GM19328 (cell line): ENCODE measurements around the gene USP25.

Experiments used
- ATAC-seq: cut with Tn5 transposase; IDR thresholded peaks from one replicate; pipeline ENCODE4 v1.9.1; 2021; ENCODE audit warnings: mild to moderate bottlenecking, moderate library complexity; ENCODE audit not compliant: unreplicated experiment

Gene USP25

DNA sequence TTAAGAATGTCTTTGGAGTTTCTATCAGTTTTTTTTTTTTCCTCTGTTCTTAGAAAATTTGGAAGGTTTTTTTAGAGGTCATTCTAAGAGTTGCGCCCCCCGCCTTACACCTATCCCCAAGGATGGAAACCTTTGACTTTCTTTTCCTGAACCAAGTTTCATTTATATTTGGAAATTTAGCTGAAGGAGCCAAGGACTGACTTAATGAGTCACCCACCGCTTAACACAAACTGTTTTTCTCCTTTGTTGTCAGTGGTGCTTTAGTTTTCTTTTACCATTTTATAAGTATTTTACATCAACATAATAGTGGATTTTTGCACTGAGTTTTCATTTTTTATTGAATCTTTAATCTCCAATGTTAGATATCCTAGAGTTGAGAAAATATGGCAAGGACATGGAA lies 25.3 kb downstream of the USP25 start:
- ATAC-seq: no peak

DNA sequence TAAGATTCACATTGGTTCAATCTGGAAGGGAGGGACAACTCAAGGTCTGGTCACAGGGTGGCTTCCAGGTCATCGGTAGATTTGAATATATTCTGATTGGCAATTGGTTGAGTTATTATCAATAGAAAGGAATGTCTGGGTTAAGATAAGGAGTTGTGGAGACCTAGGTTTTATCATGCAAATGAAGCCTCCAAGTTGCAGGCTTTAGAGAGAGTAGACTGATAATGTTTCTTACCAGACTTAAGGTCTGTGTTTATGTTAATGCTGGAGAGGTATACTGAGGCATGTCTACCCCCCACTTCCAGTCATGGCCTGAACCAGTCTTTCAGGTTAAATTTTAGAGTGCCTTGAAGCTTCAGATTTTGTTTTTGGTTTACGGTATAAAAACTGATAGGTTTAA lies 29.7 kb downstream of the USP25 start:
- no peak for ATAC-seq

DNA sequence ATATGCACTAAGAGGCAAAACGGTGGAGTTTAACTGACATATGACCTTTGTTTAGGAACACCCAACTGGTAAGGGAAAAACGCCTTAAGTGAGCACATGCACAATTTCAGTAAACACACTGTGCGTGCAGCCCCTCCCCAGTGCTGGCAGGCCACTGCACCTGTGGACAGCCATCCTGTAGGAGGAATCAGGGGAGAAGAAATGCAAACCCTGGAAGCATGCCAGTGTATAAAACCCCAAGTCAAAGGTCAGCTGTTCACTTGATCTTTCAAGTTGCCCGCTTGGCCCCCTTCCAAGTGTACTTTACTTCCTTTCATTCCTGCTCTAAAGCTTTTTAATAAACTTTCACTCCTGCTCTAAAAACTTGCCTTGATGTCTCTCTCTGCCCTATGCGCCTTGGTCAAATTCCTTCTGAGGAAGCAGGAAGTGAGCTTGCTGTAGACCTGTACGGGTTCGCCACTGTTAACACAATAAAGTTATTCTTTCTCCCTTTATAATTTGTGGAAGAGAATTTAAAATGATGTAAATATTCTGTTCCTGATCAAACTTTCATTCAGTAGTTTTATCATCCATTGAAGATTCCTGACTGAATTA lies 31.8 kb downstream of the USP25 start:
- ATAC-seq: no peak

DNA sequence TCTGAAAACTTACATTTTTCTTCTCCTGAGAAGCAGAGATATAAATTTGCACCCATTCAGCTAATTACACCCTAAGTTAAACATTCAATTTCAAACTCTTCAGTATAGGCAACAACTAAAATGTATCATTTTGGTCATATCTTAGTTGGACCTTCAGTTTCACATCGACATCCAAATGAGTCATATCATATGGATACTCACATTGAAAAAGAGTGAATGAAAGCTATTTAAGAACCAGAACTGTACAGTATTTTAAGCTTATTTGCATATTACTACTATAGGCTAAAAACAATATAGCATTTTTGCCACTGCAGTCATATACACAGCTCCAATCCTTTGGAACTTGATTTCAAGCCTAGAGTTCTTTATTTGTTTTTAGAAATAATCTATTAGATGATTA lies 33.6 kb downstream of the USP25 start:
- no peak for ATAC-seq

DNA sequence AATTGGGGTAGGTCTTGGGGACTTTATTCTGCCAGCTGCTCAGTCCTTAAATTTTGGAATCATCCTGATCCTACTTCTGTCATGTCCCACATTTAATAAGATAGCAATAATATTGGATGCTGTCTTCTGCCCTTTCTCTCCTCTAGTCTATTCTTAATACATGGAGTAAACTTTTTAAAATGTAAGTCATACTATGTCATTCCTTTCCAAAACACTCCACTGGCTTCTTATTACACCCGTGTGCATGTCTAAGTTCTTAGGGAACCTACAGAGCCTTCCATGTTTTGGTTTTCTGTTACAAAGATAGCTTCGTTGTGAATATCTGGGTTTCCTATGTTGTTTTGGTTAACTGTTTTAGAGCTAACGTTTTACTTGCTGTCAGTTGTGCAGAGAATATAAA lies 35.1 kb downstream of the USP25 start:
- ATAC-seq: no peak

DNA sequence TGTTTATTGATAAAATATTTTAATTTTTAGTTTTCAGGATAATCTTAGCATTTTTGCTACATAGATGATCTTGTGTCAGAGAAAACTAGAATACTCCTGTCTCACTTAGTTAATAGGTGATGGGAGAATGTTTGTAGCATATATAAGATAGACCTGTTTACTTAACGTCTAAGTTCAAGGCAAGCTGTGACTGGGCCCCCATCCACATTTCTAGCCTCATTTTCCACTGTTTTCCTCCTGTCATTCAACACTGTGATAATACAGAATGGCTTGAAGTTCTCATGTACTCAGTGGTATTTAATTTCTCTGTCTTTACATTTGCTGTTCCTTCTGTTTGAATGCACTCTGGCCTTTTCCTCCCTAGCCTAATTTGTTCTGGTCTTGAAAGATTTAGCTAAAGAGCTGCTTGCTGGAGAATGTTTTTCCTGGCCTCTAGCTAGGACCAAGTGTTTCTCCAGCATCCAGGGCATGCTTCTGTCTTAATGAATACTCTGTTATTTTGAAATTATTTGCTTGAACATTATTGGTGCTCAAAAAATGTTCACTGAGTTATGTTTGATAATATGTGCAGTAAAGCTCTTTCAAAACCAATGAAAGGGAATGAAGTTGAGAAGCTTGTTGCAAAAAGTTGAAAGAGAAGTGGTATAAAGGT lies 37.3 kb downstream of the USP25 start:
- no peak for ATAC-seq

DNA sequence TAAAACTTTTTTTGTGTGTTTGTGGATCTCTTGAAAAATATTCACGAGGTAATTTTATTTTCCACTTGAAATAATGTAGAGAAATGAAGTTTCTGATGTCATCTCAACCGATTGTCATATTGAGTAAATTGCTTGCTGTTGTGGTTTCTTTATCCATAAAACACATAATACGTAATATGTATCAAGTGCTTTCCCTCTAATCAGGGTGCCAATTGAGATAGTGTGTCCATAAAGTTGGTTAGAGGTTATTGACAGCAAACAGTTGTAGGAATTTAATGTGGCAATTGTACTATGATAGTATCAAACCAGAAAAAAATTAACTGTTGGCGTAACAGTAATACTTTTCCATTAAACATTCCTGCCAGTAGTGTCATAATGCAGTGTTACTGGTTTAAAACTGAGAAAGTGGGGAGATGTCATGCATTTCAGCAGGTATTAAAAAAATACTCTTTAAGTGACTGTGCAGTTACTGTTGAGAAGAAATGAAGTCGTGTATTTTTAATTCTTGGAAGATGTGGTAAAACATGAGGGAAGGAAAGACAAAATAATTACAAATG lies 38.3 kb downstream of the USP25 start:
- no peak for ATAC-seq

DNA sequence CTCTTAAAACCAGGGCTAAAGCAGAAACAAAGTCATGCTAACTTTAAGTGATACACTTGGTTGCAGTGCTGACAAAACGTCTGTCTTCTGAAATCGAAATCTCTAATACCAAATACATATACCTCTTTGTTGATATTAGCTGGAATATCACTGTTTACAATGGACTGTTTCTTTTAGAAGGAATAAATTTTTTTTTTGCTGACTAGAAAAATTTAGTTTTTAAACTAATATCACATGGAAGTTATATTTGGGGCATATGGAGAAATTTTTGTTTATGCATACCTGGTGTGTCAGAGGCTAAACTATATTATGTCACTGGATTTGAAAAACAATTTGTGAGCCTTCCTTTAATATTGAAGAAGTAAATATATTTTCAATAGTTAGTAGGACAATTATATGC lies 39.1 kb downstream of the USP25 start:
- ATAC-seq: no peak

DNA sequence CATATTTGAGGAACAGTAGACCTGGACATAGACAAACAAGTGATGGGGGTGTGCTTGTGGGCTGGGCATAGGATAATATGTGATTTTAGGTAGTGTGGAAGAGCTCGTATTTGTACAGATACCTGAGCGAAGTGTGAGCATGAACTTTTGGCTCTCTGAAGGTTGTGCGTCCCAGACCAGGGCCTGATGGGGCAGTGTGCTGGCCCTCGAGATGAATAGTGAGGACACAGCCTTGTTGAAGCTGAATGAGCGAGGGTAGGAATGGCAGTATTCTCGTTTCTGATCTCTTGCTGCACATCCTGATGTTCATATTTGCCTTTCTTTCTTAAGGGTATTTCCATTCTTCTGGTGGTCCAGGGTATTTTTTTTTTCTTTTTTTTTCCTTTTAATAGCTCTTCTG lies 41.5 kb downstream of the USP25 start:
- ATAC-seq: no peak

DNA sequence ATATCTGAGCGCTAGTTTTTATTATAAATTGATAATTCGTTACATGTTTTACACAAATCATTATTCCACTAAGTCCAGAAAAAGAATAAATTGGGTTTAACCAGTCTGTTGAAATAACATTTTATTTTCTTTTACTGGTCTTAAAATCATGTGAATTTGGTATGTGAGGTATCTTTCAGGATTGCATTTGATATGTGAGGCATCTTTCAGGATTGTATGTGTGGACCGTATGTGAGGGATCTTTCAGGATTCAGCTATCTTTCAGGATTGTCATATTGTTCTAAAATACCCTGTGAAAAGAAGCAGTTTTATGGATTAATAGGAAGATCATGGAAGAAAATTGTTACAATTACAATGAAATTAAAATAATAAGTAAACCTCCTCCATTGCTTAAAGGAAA lies 42.9 kb downstream of the USP25 start:
- ATAC-seq: no peak

DNA sequence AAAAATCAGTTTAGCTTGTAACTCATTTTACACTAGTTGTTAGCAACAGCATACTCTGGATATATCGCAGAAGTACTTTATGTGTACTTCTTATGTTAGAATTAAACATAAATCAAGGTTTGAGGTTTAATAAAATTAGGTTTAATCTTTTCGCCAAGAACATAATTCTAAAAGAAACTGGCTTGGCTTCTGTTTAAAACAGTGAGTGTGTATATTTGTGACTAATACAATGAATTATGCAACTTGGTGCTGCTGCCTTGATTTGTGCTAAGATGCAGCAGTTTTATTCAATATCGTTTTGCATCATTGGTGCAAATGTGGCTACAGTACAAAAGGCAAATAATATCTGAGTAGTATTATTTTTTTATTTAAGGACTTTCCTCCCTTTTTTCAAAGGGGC lies 44.8 kb downstream of the USP25 start:
- ATAC-seq: no peak

DNA sequence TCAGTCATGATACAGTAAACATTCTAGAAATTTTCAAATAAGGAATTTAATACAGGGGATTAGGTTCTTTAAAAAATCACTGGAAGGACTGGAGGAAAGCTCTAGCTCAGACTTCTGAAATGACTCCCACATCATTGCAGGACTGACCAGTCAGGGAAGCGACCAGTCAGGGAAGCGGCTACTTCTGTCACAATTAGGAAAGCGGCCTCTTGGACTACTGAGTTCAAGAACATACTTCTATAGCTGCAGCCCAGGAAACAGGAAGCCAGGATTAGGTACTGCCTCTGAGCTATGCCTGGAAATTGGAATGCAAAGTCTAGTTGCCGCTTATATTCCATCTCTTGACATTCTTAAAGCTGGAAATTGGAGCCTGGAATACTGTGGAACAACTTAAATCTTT lies 45.5 kb downstream of the USP25 start:
- no peak for ATAC-seq

DNA sequence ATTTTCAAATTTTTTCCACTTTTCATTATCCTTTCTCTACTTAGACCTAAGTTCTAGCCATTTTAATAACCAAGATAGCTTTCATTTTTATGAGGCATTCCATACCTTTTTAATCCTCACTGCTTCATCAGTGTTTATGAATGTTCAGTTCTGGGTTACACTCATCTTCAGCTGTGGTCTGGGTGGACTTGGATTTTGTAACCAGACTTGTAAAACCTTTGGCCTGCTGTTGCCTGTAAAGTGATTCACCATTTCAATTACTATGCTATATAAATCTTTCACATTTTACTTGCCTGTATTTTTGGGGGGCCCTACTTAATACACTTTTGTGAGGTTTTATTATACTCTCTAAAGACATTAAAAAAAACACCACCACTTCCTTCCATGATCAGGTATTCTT lies 46.2 kb downstream of the USP25 start:
- no peak for ATAC-seq

DNA sequence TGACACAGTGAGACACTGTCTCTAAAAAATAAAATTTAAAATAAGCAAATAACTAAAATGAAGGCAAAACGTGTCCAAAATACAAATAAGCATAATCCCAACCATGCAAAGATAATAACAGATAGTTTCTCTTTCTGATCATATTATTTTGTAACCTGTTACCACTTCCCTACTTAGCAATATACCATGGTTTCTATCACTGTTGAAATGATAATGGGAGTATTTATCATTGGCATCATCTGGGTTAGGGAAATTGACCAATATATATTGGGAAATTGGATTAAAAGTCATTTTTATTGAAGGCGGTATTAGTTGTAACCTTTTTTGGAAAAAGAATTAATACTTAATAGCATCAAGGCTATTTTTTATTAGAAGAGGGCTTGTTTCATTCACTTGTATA lies 47.0 kb downstream of the USP25 start:
- no peak for ATAC-seq

DNA sequence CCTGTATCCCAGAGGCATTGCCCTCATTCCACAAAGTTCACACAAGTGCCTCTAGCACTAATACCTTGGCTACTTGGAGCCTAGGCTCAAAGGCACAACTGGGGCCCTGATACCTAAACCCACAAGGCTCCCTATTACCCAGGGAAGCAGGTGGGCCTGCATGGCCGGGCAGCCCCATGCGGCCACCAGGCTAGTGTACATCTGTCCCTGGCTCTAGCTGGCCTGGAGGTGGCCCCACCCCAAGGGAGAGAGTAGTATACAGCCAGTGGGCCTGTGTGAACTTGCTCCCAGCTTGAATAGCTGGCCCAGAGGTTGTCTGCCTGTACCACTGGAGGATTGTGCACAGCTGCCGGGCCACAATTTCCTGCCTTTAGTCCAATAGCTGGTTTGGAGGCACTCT lies 52.2 kb downstream of the USP25 start:
- ATAC-seq: no peak

DNA sequence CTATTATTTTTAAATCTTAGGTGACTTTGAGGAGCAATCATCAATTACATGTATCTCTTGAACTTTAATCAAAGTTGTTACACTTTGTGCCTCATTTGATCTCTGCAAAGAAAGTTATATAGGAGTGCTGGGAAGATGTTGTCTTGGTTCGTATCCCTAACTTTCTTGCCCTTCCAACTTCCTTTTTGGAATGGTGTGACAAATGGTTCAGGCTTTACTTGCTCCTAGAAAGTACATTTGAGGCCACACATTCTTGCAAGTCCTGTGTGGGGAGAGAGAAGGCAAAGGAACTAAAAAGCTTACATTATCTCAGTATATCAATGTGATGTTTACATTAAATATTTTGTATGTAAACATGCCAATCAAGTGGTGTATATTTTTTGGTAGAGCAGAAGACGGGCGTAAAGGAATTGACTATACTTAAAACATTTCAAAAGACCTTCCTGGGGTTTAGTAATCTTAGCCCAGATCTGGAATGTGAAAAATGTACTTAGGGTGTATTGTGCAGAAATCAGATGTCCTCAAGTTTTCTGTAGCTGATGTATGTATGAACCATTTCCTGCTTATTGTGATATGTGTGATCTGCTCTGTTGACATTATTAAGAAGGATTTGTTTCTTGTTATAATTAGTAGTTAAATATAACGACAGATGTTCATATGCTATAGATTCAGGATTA lies 59.2 kb downstream of the USP25 start:
- no peak for ATAC-seq

DNA sequence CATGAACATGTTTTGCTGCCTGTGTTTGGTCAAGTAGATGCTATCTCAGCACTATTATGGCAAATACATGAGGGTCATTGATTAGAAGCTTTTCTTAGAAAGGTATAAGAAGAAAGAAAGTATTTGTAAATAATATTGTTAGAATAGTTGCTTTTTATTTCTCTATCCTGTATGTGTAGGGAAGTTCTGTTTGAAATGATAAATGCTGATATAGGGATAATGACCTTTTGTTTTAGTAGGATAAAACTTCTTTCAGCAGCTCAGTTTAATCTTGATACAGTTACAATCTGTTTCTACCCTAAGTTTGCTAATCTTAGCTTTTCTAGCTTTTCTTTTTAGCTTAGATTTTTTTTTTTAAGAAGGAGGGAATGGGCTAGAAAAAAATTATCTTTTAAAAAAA lies 63.3 kb downstream of the USP25 start:
- ATAC-seq: no peak

DNA sequence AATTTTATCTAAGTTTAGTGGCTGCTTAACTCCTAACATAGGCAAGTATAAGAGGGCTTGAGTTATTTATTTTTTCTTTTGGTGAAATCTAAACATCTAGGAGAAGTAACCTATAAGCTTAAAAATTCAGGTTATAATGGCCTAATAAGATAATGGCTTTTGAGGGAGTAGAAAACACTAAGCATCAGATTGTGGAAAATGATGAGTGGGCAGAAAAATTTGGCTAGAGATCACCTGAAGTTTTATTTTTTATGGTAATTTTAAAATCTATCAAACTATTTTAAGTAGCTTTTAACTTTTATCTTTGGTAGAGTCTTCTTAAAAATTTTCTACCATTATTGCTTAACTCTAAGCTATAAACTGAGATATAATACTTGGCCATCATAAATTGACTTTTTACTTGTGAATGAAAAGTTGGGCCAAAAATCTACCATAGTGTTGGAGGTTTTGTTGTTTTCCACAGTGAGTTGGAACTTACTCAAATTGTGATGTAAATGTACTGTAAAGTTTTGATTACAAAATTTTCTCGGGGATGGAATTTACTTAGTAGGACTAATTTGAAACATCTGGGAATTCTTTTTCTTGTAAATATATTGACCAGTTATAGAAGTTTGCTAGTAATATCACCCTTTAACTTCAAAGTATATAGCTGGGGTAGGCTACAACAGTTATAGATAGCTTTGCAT lies 63.9 kb downstream of the USP25 start:
- ATAC-seq: no peak

DNA sequence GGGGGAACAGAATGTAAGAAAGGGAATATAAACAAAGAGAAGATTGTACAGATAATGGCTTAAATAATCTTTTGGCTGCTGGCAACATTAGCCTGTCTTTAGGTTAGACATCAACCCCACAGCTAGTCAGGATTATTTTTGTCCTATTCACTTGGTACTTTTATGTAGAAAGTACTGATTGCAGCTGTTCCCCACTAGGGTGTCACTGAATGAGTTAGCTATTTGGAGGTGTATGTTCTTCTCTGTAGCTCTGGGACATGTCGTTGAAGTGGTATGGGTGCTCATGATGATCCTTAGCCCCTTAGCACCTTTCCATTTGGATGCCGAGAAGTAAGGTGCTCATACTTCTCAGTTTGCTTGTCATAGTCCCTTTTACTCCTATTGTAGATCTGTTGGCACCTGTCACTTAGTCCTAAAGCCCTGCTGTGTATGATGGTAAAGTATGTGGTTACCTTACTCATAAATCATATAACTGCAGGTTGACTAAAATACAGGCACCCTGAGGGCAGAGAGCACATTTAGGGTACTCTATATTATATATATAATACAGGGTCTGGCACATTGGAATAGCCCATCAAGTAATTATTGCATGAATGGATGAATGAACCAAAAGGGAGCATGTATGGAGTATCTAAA lies 64.6 kb downstream of the USP25 start:
- no peak for ATAC-seq

DNA sequence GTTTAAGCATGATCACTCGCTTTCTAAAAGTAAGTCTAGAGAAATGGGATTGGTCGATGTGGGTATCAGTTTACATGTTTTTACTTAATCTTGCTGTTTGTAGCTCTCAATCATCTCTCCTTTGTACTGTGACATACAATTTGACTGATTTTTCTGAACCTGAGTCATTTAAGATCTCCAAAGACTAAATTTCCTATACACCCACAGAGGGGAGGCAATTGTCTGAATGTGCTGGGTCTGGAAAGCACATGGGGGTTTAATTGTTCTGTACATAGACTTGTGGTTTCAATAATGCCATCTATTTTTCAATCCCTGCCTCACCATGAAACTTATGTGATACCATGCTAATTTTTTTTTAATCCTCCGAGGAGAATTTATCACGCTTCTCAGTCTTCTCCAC lies 65.8 kb downstream of the USP25 start:
- ATAC-seq: no peak
